A673 (cell line): ENCODE results near the gene SGK1. TPM values are rescaled to one million over a fixed set of nuclear protein-coding genes. Genes with fewer than 3 reads are reported as not detected.
"Not testable (repeated sequence)": the region's sequence is repeated elsewhere in the genome, so short reads cannot be mapped to it uniquely, and the experiment has no call there.

Experiments used
- BruUV-seq: library from RNA; stranded (reverse); fragments of 400-500 nt; replicated peaks from 2 replicates; lab custom pipeline; 2021; lab: Mats Ljungman, UMichigan
- CTCF ChIA-PET: fragments of 300-600 bp; sonication (Branson Sonifier 250); formaldehyde crosslinking; loops from one replicate; lab custom pipeline; 2022; ENCODE audit warnings: antibody characterized with exemption; lab: Charles Lee
- POLR2A ChIA-PET: fragments of 300-600 bp; sonication (Branson Sonifier 250); formaldehyde crosslinking; loops from one replicate; lab custom pipeline; 2022; ENCODE audit warnings: antibody characterized with exemption; ENCODE audit not compliant: low non-redundant PET; lab: Charles Lee
- DNase-seq: peaks from one replicate; pipeline ENCODE4 v3.0.0-alpha.2; 2015; ENCODE audit warnings: low spot score
- H3K27ac ChIP-seq: fragments of 200-600 bp; sonication (generic); 2 replicates; pipeline ENCODE4 v1.5.1; 2016; ENCODE audit warnings: mixed run types, low read depth, mild to moderate bottlenecking, mixed read lengths, antibody characterized with exemption, low read length; ENCODE audit not compliant: poor library complexity, severe bottlenecking
- H3K27me3 ChIP-seq: fragments of 200-600 bp; sonication (generic); replicated peaks from 2 replicates; pipeline ENCODE4 v1.6.1; 2017; ENCODE audit warnings: mixed run types, low read depth, mild to moderate bottlenecking, mixed read lengths, antibody characterized with exemption, low read length; ENCODE audit not compliant: insufficient read depth, poor library complexity
- H3K36me3 ChIP-seq: fragments of 200-600 bp; sonication (generic); 2 replicates; pipeline ENCODE4 v1.6.1; 2016; ENCODE audit warnings: mixed run types, mild to moderate bottlenecking, mixed read lengths, antibody characterized with exemption, low read length; ENCODE audit not compliant: insufficient read depth, poor library complexity, severe bottlenecking
- H3K4me1 ChIP-seq: fragments of 200-600 bp; sonication (generic); 2 replicates; pipeline ENCODE4 v1.6.1; 2017; ENCODE audit warnings: mixed run types, mild to moderate bottlenecking, mixed read lengths, antibody characterized with exemption, low read length; ENCODE audit not compliant: insufficient read depth, poor library complexity, severe bottlenecking
- H3K4me3 ChIP-seq: fragments of 200-600 bp; sonication (generic); 2 replicates; pipeline ENCODE4 v1.5.1; 2016; ENCODE audit warnings: low read depth, mixed run types, mild to moderate bottlenecking, mixed read lengths, low read length; ENCODE audit not compliant: poor library complexity, severe bottlenecking
- H3K9me3 ChIP-seq: fragments of 200-600 bp; sonication (generic); 2 replicates; pipeline ENCODE4 v1.6.1; 2016; ENCODE audit warnings: mixed run types, low read depth, mild to moderate bottlenecking, mixed read lengths, antibody characterized with exemption, low read length; ENCODE audit not compliant: poor library complexity, severe bottlenecking
- CTCF ChIP-seq: fragments of 300-800, 200-600 bp; sonication (generic); conservative IDR thresholded peaks from 2 replicates; pipeline ENCODE4 v1.5.1; 2017; ENCODE audit warnings: low read depth, mild to moderate bottlenecking, antibody characterized with exemption, low read length, moderate library complexity, mixed read lengths
- EZH2 ChIP-seq: fragments of 200-600 bp; sonication (generic); IDR thresholded peaks from 2 replicates; pipeline ENCODE4 v1.6.1; 2017; ENCODE audit warnings: borderline replicate concordance, low read depth, mild to moderate bottlenecking, mixed read lengths, antibody characterized with exemption, low read length; ENCODE audit not compliant: poor library complexity, severe bottlenecking
- intact Hi-C: fragments of 100-400 bp; cut with micrococcal nuclease; formaldehyde crosslinking; loops from one replicate; pipeline ENCODE4 v1.10.0; 2022; ENCODE audit not compliant: unreplicated experiment
- total RNA-seq: library from RNA; stranded (reverse); gene quantifications from 2 replicates; pipeline ENCODE4 v1.2.3, GENCODE V29; 2021

The SGK1 gene
- total RNA-seq, 1 experiment from 2014 or later, result 73.3 TPM

- DNase-seq, result no peak
- CTCF ChIA-PET, result no interaction called here
- BruUV-seq, result no TSS peak
- no peak for TF ChIP-seq CTCF
- no peak for TF ChIP-seq EZH2
- H3K4me3 ChIP-seq, result no peak overlapping the region
- H3K27ac ChIP-seq, result no peak overlapping the region
- intact Hi-C loops, result loop anchor here (5.0 kb wide), 1 partner anchor 541 kb away; no protein-coding TSS in a partner anchor
- no peaks in the 10 kb centered on the region for H3K27me3 ChIP-seq
- H3K9me3 ChIP-seq, result no peaks in the 10 kb centered on the region
- H3K4me1 ChIP-seq, result no peaks in the 10 kb centered on the region
- H3K36me3 ChIP-seq, result no peaks in the 10 kb centered on the region
- POLR2A ChIA-PET, result no interaction called here
Observed at GRCh38 chr6:134281388-134281787, 36.5 kb downstream of the SGK1 start.

DNA sequence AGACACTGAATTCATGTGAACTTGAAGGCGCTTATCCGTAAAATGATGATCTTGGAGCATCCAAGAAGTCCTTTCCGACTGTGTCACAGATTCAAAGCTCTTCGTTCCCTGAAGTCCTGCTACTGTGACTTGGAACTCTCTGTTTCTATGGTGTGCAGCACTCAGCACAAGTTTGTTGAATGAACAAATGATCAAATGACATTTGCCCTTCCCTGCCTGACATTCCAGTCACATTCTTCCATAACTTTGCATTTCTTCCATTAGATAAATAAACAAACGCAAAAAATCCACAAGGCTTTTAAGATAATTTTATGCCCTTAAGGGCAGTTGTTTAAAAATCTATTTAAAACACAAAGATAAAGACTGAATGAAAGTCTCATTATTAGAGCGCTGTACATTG, 39.9 kb downstream of the SGK1 start:
- no peak overlapping the region for H3K4me3 ChIP-seq
- no TSS peak for BruUV-seq
- no peak for DNase-seq
- H3K27me3 ChIP-seq, result no peaks in the 10 kb centered on the region
- no peaks in the 10 kb centered on the region for H3K36me3 ChIP-seq
- H3K27ac ChIP-seq, result no peak overlapping the region
- CTCF ChIA-PET, result no interaction called here
- POLR2A ChIA-PET, result no interaction called here
- intact Hi-C loops, result loop anchor here (2.0 kb wide), 1 partner anchor 51 kb away; no protein-coding TSS in a partner anchor
- no peaks in the 10 kb centered on the region for H3K9me3 ChIP-seq
- no peak for TF ChIP-seq CTCF
- TF ChIP-seq EZH2, result no peak
- H3K4me1 ChIP-seq, result no peaks in the 10 kb centered on the region

DNA sequence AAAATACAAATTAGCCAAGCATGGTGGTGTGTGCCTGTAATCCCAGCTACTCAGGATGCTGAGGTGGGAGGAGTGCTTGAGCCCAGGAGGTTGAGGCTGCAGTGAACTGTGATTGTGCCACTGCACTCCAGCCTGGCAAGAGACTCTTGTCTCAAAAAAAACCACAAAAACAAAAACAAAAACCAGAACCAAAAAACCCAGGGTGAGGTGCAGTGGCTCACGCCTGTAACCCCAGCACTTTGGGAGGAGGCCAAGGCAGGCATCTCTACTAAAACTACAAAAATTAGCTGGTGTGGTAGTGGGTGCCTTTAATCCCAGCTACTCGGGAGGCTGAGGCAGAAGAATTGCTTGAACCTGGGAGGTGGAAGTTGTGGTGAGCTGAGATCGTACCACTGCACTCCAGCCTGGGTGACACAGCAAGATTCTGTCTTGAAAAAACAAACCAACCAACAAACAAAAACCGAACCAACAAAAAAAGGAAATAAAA, 41.0 kb downstream of the SGK1 start:
- H3K4me3 ChIP-seq, H3K4me1 ChIP-seq, CTCF ChIA-PET, H3K36me3 ChIP-seq, H3K9me3 ChIP-seq, DNase-seq, BruUV-seq, H3K27me3 ChIP-seq, H3K27ac ChIP-seq, POLR2A ChIA-PET: not testable (repeated sequence)
- intact Hi-C loops, result loop anchor here (2.0 kb wide), 1 partner anchor 52 kb away; no protein-coding TSS in a partner anchor

- no TSS peak for BruUV-seq
Observed at GRCh38 chr6:134272374-134272773, 45.5 kb downstream of the SGK1 start.

More at GRCh38 chr6:134272374-134272773, 45.5 kb downstream of the SGK1 start:
- Histone ChIP-seq H3K9me3 (no peaks in the 10 kb centered on the region), H3K36me3 (no peaks in the 10 kb centered on the region), H3K4me1 (peaks cover 6% of the 10 kb centered on the region), H3K27ac (no peak overlapping the region), H3K4me3 (no peak overlapping the region), H3K27me3 (no peaks in the 10 kb centered on the region)
- ChIA-PET CTCF (no interaction called here), POLR2A (interaction anchor here (0.7 kb wide), 1 partner anchor 996 kb away, joined by 5 read pairs; no protein-coding TSS in a partner anchor)
- no peak for TF ChIP-seq EZH2
- TF ChIP-seq CTCF, result no peak
- intact Hi-C loops, result no loop called here
- no peak for DNase-seq
